HG02840 (cell line): ENCODE measurements around the gene TANGO2.

Experiments used
- ATAC-seq: cut with Tn5 transposase; IDR thresholded peaks from one replicate; pipeline ENCODE4 v1.9.1; 2021; ENCODE audit warnings: mild to moderate bottlenecking, moderate library complexity, moderate number of reproducible peaks; ENCODE audit not compliant: unreplicated experiment, low FRiP score

Gene TANGO2

GRCh38 chr22:19982991-19983578, 37.8 kb upstream of the TANGO2 start:
- ATAC-seq: no peak

DNA sequence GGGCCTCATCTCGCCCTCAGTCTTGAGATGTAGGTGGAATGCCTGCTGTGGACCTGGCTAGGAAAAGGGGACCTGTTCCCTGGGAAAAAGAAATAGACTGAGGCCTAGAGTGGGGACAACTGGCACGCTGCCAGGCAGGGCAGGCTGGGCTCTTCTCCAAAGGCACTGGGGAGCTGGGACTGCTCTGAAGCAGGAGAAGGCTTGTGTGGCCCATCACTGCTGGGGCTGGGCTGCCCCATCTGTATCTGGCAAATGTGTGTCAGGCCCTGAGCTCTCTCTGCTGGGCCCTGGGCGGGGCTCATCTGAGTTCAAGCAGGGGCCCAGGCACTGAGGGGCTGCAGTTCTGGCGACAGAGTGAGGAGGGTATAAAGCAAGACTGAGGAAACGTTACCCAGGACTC, 37.2 kb upstream of the TANGO2 start:
- ATAC-seq: no peak

DNA sequence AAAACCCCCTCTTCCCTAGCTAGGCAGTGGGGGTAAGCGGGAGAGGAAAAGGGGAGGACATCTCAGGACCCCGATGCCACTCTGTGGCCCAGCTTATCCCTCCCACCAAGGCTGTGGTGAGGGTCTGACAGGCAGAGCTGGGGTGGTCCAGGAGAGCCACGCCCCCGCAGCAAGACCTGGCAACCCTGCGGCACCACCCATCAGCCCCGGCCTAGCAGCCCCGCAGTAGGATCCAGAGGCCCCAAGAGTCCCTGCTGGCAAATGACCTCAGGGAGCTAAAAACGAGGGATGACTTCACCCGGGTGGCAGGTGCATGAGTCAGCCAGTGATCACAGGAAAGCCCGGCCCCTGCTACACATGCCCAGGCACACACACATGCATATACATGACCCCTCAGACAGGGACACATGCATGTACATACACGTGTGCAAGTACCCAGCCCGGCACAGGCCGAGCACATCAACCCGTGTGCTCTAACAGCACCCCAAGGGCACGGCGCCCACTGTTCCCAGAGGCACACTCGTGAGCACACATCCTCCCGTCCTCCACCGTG, 36.6 kb upstream of the TANGO2 start:
- no peak for ATAC-seq

GRCh38 chr22:19984851-19985811, 35.8 kb upstream of the TANGO2 start:
- ATAC-seq: no peak

DNA sequence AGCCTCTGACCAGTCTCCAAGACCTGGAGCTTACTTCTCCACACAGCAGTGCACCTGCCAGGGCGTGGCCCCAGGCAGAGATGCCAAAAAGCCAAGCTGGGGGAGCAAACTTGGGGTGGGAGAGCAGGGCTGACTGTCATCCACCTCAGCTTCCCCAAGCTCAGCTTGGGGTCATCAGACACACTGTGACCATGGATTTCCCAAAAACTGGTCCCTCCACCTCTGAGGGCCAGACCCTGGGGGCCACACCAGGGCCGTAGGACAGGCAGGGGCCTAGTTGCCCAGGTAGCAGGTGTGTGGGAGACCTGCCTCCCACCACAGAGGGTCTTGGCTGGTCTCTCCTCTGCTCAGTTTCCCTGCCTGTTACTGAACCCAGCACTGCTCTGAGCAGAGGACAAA, 34.9 kb upstream of the TANGO2 start:
- no peak for ATAC-seq

- ATAC-seq: no peak
These were observed 34.2 kb upstream of the TANGO2 start for GRCh38 chr22:19986410-19987341.

- ATAC-seq: no peak
These were observed 33.3 kb upstream of the TANGO2 start for GRCh38 chr22:19987394-19988306.

DNA sequence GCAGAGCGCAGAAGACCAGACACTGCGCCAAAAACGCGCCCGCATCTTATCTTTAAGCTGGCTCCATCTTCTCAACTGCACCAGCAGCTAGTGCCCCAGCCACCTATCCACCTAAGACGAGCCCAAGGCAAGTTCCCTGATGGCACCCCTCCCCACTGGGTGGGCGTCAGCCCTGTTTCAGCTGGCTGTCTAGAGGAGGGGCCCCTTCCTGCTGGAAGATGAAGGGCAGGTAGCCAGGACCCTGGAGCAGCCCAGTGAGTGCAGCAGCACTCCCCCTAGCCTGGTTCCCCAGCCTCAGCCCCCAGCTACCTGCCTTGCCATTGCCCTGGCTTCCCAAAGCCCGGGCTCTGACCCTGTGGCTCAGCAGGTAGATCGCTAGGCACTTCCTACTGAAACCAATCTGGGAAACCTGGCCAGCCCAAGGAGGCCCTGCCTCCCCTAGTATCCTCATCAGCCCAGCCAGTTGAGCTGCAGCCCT, 32.5 kb upstream of the TANGO2 start:
- ATAC-seq: no peak

- ATAC-seq: no peak
These were observed 31.8 kb upstream of the TANGO2 start for GRCh38 chr22:19988965-19989724.

- ATAC-seq: no peak
These were observed 31.2 kb upstream of the TANGO2 start for GRCh38 chr22:19989725-19990067.

- ATAC-seq: no peak
These were observed 30.7 kb upstream of the TANGO2 start for GRCh38 chr22:19990188-19990587.

DNA sequence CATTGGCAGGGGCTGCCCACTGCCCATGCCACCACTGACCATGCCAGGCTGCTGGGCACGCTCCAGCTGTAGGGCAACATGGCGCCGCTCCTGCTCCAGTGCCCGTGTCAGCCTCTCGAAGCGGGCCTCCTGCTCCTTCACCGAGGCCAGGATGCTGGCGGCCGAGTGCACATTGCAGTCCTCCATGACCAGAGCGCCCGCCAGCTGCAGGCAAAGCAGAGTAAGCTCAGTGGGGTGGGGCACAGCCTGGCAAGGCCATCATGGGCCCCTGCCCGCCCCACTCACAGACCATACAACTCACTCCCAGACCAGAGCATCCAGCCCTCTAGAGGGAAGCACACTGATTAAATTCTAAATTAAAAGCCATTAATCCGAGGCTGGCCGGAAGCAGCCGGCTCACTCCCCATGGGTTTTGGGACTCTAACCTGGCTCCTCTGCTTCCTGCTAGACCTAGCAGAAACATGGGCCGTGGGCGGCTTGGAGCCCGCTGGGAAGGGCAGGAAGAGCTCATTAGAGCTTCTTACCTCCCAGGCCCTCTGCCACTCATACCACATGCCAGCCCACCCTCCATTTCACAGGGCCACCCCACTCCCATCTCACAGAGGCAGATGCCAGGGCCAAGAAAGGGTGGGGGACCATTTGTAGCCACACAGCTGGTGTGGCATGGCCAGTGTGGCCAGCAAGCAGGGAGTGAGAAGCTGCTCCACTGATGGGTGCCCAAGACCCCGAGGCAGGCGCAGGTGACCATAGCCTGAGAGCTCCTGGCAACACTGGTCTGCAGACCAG, 30.1 kb upstream of the TANGO2 start:
- ATAC-seq: no peak

GRCh38 chr22:19991395-19991644, 29.6 kb upstream of the TANGO2 start:
- ATAC-seq: no peak

- no peak for ATAC-seq
These were observed 29.1 kb upstream of the TANGO2 start for GRCh38 chr22:19991645-19992451.

DNA sequence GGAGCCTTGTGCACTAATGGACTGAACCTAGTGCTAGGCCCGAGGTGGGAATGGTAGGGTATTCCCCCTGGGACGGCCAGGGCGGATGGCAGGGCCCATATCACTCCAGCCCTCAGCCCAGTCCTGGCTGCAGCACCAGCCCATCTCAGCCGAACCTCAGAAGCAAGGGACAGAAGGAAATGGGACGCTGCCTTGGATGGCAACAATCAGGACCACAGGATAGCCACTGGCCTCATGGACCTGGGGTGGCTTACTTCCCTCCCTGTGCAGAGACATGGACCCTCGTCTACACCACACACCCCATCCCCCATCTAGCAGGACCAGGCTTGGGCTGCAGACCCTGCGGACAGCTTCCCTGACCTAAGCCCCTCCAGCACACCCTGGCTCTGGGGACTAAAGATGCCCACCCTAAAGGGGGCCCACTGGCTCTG, 28.4 kb upstream of the TANGO2 start:
- ATAC-seq: no peak

GRCh38 chr22:19992921-19993355, 28.0 kb upstream of the TANGO2 start:
- ATAC-seq: no peak

DNA sequence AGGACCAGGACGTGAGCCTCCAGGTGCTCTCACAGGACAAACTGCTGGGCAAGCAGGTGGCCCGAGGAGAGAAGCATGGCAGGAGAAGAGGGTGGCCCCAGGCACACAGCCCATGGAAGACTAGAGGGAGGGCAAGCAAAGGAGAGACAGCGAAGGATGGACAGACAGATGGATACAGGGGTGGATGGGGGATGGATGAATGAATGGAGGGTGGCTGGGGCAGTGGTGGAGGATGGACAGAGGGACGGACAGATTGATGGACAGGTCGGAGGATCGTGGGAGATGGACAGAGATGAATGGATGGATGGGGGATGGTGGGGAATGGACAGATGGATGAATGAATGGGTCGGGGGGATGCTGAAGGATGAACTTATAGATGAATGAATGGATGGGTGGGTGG, 27.0 kb upstream of the TANGO2 start:
- ATAC-seq: no peak
